ENCODE results near the gene THEMIS.

THEMIS gene

GRCh38 chr6:127864701-127865100 lies 36.2 kb downstream of the THEMIS start:
- TF ChIP-seq CTCF (conservative IDR thresholded peaks at IDR 0.05; ENCODE audit: low read depth, low read length) = no peak
- no peak for DNase-seq (ENCODE audit: low read depth)
- H3K4me3 ChIP-seq (ENCODE audit: low read depth, low read length) = no peak overlapping the region

- DNase-seq (ENCODE audit: low read depth) = no peak
- TF ChIP-seq CTCF (conservative IDR thresholded peaks at IDR 0.05; ENCODE audit: low read depth, low read length) = no peak
- no peak overlapping the region for H3K4me3 ChIP-seq (ENCODE audit: low read depth, low read length)
Observed at GRCh38 chr6:127860723-127861122, 40.1 kb downstream of the THEMIS start.

GRCh38 chr6:127859956-127860355 lies 40.9 kb downstream of the THEMIS start:
- no peak for DNase-seq (ENCODE audit: low read depth)
- no peak overlapping the region for H3K4me3 ChIP-seq (ENCODE audit: low read depth, low read length)
- TF ChIP-seq CTCF (conservative IDR thresholded peaks at IDR 0.05; ENCODE audit: low read depth, low read length) = no peak

GRCh38 chr6:127858727-127859391 lies 42.0 kb downstream of the THEMIS start:
- H3K4me3 ChIP-seq (ENCODE audit: low read depth, low read length) = no peak overlapping the region
- TF ChIP-seq CTCF (conservative IDR thresholded peaks at IDR 0.05; ENCODE audit: low read depth, low read length) = no peak
- DNase-seq (ENCODE audit: low read depth) = no peak

GRCh38 chr6:127857051-127857637 lies 43.7 kb downstream of the THEMIS start:
- no peak for DNase-seq (ENCODE audit: low read depth)
- no peak overlapping the region for H3K4me3 ChIP-seq (ENCODE audit: low read depth, low read length)
- TF ChIP-seq CTCF (conservative IDR thresholded peaks at IDR 0.05; ENCODE audit: low read depth, low read length) = no peak

GRCh38 chr6:127855542-127856159 lies 45.2 kb downstream of the THEMIS start:
- peak; percentile 67 for TF ChIP-seq CTCF (conservative IDR thresholded peaks at IDR 0.05; ENCODE audit: low read depth, low read length)
- peak; percentile 76 for DNase-seq (ENCODE audit: low read depth)
- H3K4me3 ChIP-seq (ENCODE audit: low read depth, low read length) = no peak overlapping the region
